Hepatocyte (in vitro differentiated cells): Measurements from ENCODE around the gene IFFO2.

Source experiments
- CTCF ChIP-seq: fragments of 200-600 bp; sonication (generic); IDR thresholded peaks from 2 replicates; pipeline ENCODE4 v1.5.1; 2016; ENCODE audit warnings: antibody characterized with exemption, mild to moderate bottlenecking; ENCODE audit not compliant: poor library complexity
- EZH2 ChIP-seq: fragments of 200-600 bp; sonication (generic); IDR thresholded peaks from 2 replicates; pipeline ENCODE4 v1.6.1; 2016; ENCODE audit warnings: antibody characterized with exemption, mild to moderate bottlenecking, borderline replicate concordance
- EZH2phosphoT487 ChIP-seq: fragments of 200-600 bp; sonication (generic); IDR thresholded peaks from one replicate; pipeline ENCODE4 v1.6.1; 2018; ENCODE audit warnings: antibody characterized with exemption, mild to moderate bottlenecking, low read depth, moderate library complexity; ENCODE audit not compliant: unreplicated experiment, severe bottlenecking

- no peak for TF ChIP-seq EZH2
- no peak for TF ChIP-seq CTCF
- TF ChIP-seq EZH2phosphoT487 = no peak
These were observed 95.4 kb downstream of the IFFO2 start for GRCh38 chr1:18861082-18861481.
